NCI-H128 (cell line): ENCODE data around the gene CPNE7.

Experiments
- DNase-seq: peaks from one replicate; lab custom pipeline; 2025; ENCODE audit not compliant: unreplicated experiment; lab: John Stamatoyannopoulos, UW

CPNE7 gene

GRCh38 chr16:89549007-89549700 is 26.4 kb upstream of the CPNE7 start:
- no peak for DNase-seq

DNA sequence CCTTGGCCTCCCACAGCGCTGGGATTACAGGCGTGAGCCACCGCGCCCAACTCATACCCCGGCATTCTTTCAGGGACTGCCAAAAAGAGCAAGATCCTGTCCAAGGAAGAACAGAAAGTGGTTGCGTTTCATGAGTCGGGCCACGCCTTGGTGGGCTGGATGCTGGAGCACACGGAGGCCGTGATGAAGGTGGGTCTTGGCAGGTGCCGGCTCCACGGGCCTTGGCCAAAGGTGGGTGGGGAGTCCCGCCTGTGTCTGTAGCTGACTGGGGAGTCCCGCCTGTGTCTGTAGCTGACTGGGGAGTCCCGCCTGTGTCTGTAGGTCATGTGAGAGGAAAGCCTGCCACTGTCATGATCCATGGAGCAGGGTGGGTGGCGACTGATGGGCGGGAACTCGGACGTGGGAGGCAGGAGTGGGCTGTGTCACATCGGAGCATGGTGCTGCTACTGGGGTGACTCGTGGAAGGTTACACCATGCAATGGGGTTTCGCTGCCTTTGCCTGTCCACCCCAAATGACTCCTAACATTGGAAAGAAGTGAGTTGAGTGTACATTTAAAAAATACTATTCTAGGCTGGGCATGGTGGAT is 25.0 kb upstream of the CPNE7 start:
- DNase-seq: no peak

DNA sequence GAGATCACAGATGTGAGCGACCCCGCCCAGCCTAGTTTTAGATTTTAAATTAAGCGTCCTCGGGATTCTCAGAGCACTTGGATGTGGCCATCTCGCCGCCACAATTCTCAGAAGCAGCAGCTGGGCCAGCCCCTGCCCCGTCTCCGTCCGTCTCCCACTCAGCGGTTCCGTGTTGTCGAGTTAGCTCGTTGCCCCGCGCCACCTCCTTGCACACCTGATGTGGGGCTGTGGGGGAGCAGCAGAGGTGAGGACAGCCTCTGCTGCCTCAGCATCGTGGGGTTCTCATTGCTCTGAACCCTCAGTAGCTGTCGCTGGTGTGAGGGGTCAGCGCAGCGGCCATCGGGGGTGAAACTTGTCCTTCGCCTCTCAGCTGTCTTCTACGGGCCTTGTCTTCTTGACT is 23.2 kb upstream of the CPNE7 start:
- DNase-seq: no peak

GRCh38 chr16:89552913-89553312 is 22.6 kb upstream of the CPNE7 start:
- DNase-seq: no peak

GRCh38 chr16:89553733-89554132 is 21.8 kb upstream of the CPNE7 start:
- no peak for DNase-seq

- DNase-seq: no peak
Measured at GRCh38 chr16:89554343-89554742, 21.2 kb upstream of the CPNE7 start.

GRCh38 chr16:89555265-89555664 is 20.3 kb upstream of the CPNE7 start:
- DNase-seq: no peak

GRCh38 chr16:89555780-89556179 is 19.8 kb upstream of the CPNE7 start:
- no peak for DNase-seq

DNA sequence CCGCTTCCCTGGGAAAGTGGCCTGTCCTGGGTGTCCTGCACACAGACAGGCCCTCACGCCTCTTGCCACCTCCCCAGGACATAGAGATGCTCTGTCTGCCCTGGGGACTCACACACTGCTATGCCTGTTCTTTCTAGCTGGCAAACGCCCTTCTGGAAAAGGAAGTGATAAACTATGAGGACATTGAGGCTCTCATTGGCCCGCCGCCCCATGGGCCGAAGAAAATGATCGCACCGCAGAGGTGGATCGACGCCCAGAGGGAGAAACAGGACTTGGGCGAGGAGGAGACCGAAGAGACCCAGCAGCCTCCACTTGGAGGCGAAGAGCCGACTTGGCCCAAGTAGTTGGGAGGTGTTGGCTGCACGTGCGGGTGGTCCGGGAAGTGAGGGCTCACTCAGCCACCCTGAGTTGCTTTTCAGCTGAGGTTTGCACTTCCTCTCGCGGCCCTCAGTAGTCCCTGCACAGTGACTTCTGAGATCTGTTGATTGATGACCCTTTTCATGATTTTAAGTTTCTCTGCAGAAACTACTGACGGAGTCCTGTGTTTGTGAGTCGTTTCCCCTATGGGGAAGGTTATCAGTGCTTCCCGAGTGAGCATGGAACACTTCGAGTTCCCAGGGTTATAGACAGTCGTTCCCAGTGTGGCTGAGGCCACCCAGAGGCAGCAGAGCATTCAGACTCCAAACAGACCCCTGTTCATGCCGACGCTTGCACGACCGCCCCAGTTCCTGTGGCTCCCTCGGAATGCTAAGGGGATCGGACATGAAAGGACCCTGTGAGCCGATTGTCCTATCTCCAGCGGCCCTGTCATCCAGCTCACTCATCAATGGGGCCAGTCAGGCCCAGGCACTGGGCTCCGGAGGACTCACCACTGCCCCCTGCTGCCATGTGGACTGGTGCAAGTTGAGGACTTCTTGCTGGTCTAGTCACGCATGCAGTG is 18.5 kb upstream of the CPNE7 start:
- DNase-seq: no peak

GRCh38 chr16:89557690-89558490 is 17.7 kb upstream of the CPNE7 start:
- no peak for DNase-seq

GRCh38 chr16:89560378-89561141 is 15.0 kb upstream of the CPNE7 start, which contains the start of gene RPL13:
Gene RPL13, plus strand, starts transcription at chr16:89560682. Its CDS starts 278 bp downstream, at chr16:89560960.
- DNase-seq: peak; percentile 77

DNA sequence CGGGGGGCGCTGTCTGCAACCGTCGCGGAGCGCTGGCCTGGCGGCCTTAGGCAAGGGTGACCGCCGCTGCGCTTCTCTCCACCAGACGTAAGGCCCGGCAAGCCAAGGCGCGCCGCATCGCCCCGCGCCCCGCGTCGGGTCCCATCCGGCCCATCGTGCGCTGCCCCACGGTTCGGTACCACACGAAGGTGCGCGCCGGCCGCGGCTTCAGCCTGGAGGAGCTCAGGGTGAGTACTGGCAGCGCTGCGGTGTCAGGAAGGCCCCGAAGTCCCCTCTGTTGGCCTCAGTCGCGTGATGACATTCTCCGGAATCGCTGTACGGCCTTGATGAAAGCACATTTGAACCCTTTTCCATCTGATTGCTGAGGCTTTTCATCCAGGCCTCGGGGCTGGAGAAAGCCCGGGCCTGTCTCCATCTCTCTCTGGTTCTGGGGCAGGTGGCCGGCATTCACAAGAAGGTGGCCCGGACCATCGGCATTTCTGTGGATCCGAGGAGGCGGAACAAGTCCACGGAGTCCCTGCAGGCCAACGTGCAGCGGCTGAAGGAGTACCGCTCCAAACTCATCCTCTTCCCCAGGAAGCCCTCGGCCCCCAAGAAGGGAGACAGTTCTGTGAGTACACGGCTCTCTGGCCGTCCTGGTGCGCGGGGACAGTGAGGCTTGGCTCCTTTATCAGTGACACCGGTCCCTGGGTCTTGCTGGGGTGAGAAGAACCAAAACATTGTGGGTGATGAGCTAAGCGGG is 14.2 kb upstream of the CPNE7 start:
- DNase-seq: no peak

- no peak for DNase-seq
Measured at GRCh38 chr16:89561884-89562599, 13.5 kb upstream of the CPNE7 start.

DNA sequence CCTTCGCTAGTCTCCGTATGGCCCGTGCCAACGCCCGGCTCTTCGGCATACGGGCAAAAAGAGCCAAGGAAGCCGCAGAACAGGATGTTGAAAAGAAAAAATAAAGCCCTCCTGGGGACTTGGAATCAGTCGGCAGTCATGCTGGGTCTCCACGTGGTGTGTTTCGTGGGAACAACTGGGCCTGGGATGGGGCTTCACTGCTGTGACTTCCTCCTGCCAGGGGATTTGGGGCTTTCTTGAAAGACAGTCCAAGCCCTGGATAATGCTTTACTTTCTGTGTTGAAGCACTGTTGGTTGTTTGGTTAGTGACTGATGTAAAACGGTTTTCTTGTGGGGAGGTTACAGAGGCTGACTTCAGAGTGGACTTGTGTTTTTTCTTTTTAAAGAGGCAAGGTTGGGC is 12.6 kb upstream of the CPNE7 start:
- no peak for DNase-seq

DNA sequence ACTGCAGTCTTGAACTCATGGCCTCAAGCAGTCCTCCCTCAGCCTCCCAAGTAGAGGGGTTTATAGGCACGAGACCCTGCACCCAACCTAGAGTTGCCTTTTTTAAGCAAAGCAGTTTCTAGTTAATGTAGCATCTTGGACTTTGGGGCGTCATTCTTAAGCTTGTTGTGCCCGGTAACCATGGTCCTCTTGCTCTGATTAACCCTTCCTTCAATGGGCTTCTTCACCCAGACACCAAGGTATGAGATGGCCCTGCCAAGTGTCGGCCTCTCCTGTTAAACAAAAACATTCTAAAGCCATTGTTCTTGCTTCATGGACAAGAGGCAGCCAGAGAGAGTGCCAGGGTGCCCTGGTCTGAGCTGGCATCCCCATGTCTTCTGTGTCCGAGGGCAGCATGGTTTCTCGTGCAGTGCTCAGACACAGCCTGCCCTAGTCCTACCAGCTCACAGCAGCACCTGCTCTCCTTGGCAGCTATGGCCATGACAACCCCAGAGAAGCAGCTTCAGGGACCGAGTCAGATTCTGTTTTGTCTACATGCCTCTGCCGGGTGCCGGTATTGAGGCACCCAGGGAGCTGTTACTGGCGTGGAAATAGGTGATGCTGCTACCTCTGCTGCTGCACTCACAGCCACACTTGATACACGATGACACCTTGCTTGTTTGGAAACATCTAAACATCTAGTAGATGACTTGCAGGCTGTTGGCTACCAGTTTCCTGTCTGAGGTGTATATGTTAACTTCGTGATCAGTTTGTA is 11.7 kb upstream of the CPNE7 start:
- no peak for DNase-seq

DNA sequence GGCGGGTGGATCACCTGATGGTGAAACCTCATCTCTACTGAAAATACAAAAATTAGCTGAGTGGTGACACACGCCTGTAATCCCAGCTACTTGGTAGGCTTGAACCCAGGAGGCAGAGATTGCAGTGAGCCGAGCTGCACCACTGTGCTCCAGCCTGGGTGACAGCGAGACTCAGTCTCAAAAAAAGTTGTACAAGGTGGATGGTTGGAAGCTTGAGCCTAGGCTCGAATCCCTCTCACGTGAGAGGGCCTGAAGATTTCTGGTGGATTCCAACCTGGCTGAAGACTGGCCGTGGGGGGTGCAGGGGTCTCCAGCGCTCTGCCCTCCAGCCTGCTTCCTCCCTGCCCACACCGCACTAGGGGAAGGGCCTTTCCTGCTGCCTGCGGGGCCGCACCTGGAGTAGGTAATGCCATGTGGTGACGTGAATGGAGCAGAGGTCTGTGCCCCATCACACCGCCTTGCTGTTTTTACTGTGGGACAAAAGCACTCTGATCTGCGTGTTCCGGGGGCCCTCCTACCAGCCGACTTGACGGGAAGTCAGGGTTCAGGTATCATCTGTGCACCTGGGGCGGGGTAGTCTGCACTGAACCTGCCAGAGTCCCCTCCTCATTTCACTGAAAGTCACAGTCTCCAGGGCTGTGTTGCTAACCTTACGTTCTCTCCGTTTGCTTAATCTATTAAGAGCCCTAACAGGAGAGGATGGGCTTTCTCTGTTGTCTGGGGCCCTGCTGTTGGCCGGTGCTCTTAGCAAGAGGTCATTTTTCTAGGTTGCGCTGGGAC is 10.9 kb upstream of the CPNE7 start:
- DNase-seq: no peak

DNA sequence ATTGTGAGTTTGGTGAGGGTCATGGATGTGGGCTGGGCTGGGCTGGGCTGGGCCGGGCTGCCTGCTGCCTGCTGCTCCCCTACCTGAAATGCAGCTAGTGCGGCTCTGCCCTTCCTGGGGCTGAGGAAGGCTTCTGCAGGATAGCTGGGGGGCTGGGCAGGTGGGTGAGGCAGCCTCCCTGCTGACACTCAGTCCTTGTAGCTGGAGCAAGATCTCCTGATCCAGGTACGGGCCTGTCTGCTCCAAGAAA is 10.4 kb upstream of the CPNE7 start:
- no peak for DNase-seq
